ENCODE results near the gene CLCN4. TPM values are rescaled to one million over a fixed set of nuclear protein-coding genes. Genes with fewer than 3 reads are reported as not detected.
A peak's percentile ranks its signal among the peaks of the same experiment; 100 is the strongest.

The CLCN4 gene
- total and polyA plus RNA-seq, 10 of the 15 experiments (the other 5 are each of a cell fraction or from before 2014, with no cell fraction given), result 0.90 to 6.9 (median 2.9) TPM

GRCh38 chrX:10157032-10157341 is 212 bp downstream of the CLCN4 start:
- peaks cover 2 to 18% of the 10 kb centered on the region in 2 experiments for H3K27me3 ChIP-seq (replicated peaks in 1 of 2; ENCODE audit: control insufficient read depth in 2 of 2, insufficient read depth in 2 of 2, low read length in 1 of 2)
- H3K9ac ChIP-seq (ENCODE audit: control insufficient read depth, insufficient read depth, low read length), result no peak overlapping the region
- H4K20me1 ChIP-seq (ENCODE audit: control insufficient read depth, insufficient read depth), result no peaks in the 10 kb centered on the region
- H3K4me2 ChIP-seq (ENCODE audit: control insufficient read depth, insufficient read depth), result no peak overlapping the region
- FAIRE-seq (no peak), ATAC-seq (no peak), DNase-seq (ENCODE audit: low read depth, low spot score) (no peak)
- peak overlapping the region; percentile 41; the same call in 1 of the 2 replicates for H3K4me3 ChIP-seq
- CTCF ChIA-PET, result interaction anchor here (2.9 kb wide), 1 partner anchor 37 kb away, joined by 14 read pairs; no protein-coding TSS in a partner anchor
- no peaks in the 10 kb centered on the region for H3K9me3 ChIP-seq (replicated peaks; ENCODE audit: control insufficient read depth, insufficient read depth, low read length)
- H3K36me3 ChIP-seq (ENCODE audit: control insufficient read depth in 2 of 2, insufficient read depth in 2 of 2, low read length in 1 of 2), result no peaks in the 10 kb centered on the region
- in situ Hi-C loops (cut with MboI), result no loop called here
- H3K27ac ChIP-seq (ENCODE audit: control insufficient read depth, insufficient read depth), result no peak overlapping the region
- H3K4me1 ChIP-seq (ENCODE audit: control insufficient read depth, insufficient read depth, low read length), result no peaks in the 10 kb centered on the region; the same call in 1 of the 2 replicates
- H3K79me2 ChIP-seq (ENCODE audit: control insufficient read depth, insufficient read depth, low read length), result no peaks in the 10 kb centered on the region
- RAD21 ChIA-PET (ENCODE audit: unreplicated experiment), result interaction anchor here (1.2 kb wide), 1 partner anchor 37 kb away, joined by 3 read pairs; no protein-coding TSS in a partner anchor
- BruUV-seq (replicated peaks), result TSS peak; percentile 48
- H2AFZ ChIP-seq (ENCODE audit: control insufficient read depth, low read depth, low read length), result no peak overlapping the region
- POLR2A ChIA-PET, result no interaction called here
- intact Hi-C loops (cut with micrococcal nuclease; ENCODE audit: unreplicated experiment), result no loop called here
- SMC1A ChIA-PET (ENCODE audit: uncharacterized antibody, unreplicated experiment), result interaction anchor here (1.0 to 2.0 kb wide), 6 partner anchors 9 to 160 kb away, joined by 3 to 6 read pairs (median 4); no protein-coding TSS in a partner anchor
- 14% methylated on average over 7 of the region's 7 CpGs for WGBS (ENCODE audit: insufficient coverage, insufficient replicate concordance, low lambda C conversion rate, missing lambda C conversion rate)
- TF ChIP-seq RAD51 (IDR thresholded peaks at IDR 0.05) (no peak; the same call in 1 of the 2 replicates), ELK1 (IDR thresholded peaks at IDR 0.05; ENCODE audit: low read depth, low read length) (no peak), TAF1 (IDR thresholded peaks at IDR 0.05; ENCODE audit: borderline replicate concordance, low read depth, low read length) (no peak), KLF5 (IDR thresholded peaks at IDR 0.05; ENCODE audit: partially characterized antibody) (no peak), ZNF24 (IDR thresholded peaks at IDR 0.05) (no peak), HSF1 (IDR thresholded peaks at IDR 0.05; ENCODE audit: low read depth, low read length) (no peak), GABPA (IDR thresholded peaks at IDR 0.05; ENCODE audit: low read depth) (no peak), SMC3 (IDR thresholded peaks at IDR 0.05; ENCODE audit: borderline replicate concordance, low read length) (no peak), TCF3 (IDR thresholded peaks at IDR 0.05; ENCODE audit: borderline replicate concordance, insufficient read depth, low read depth, low read length) (no peak)

Data from GM12878 (cell line).